AG04449 (cell line): ENCODE results near the gene PCDH8.

Experiments
- CTCF ChIA-PET: fragments of 350-600 bp; formaldehyde crosslinking; extraction: SDS; loops from one replicate; lab custom pipeline; 2021; ENCODE audit warnings: antibody characterized with exemption; lab: Yijun Ruan, JAX
- POLR2A ChIA-PET: fragments of 400-600, 350-600 bp; formaldehyde crosslinking; extraction: SDS; loops from one replicate; lab custom pipeline; 2020; ENCODE audit warnings: antibody characterized with exemption, inconsistent platforms; lab: Yijun Ruan, JAX
- DNase-seq: peaks from one replicate; pipeline ENCODE4 v3.0.0-alpha.2; 2010; ENCODE audit warnings: low read depth, low spot score
- H3K4me3 ChIP-seq: 2 replicates; pipeline ENCODE4 v1.5.1; 2011; ENCODE audit warnings: low read depth, mild to moderate bottlenecking, control low read depth, low read length
- CTCF ChIP-seq: IDR thresholded peaks from one replicate; pipeline ENCODE4 v1.5.1; 2011; ENCODE audit warnings: mild to moderate bottlenecking, moderate library complexity, low read length, control low read depth, inconsistent platforms; ENCODE audit not compliant: insufficient read depth; ENCODE audit errors: missing control alignments

The PCDH8 gene

GRCh38 chr13:52848455-52849195 lies at the start of gene PCDH8:
TSS of gene PCDH8 (minus strand) at chr13:52848640. CDS start at chr13:52848436, 204 bp downstream.
- CTCF ChIA-PET, result no interaction called here
- DNase-seq, result no peak
- H3K4me3 ChIP-seq, result no peak within 1 kb of the TSS

GRCh38 chr13:52896827-52897659 lies 48.6 kb upstream of the PCDH8 start:
- no peak overlapping the region for H3K4me3 ChIP-seq
- no peak for DNase-seq
- TF ChIP-seq CTCF, result peak; percentile 38
- ChIA-PET POLR2A (no interaction called here), CTCF (no interaction called here)

More at GRCh38 chr13:52848455-52849195, at the start of gene PCDH8:
- POLR2A ChIA-PET, result no interaction called here
- no peak for TF ChIP-seq CTCF

- H3K4me3 ChIP-seq, result no peak overlapping the region
- no peak for TF ChIP-seq CTCF
- POLR2A ChIA-PET, result no interaction called here
- CTCF ChIA-PET, result no interaction called here
- no peak for DNase-seq
These were observed 46.0 kb upstream of the PCDH8 start for GRCh38 chr13:52894413-52894812.

- DNase-seq, result no peak
- CTCF ChIA-PET, result no interaction called here
These were observed 44.5 kb upstream of the PCDH8 start for GRCh38 chr13:52892925-52893324.

GRCh38 chr13:52891706-52892105 lies 43.3 kb upstream of the PCDH8 start:
- DNase-seq, result no peak
- CTCF ChIA-PET, result no interaction called here
- POLR2A ChIA-PET, result no interaction called here
- H3K4me3 ChIP-seq, result no peak overlapping the region
- TF ChIP-seq CTCF, result no peak

More at GRCh38 chr13:52892925-52893324, 44.5 kb upstream of the PCDH8 start:
- POLR2A ChIA-PET, result no interaction called here
- no peak overlapping the region for H3K4me3 ChIP-seq
- TF ChIP-seq CTCF, result no peak

- TF ChIP-seq CTCF, result no peak
- POLR2A ChIA-PET, result no interaction called here
- CTCF ChIA-PET, result no interaction called here
These were observed 38.7 kb upstream of the PCDH8 start for GRCh38 chr13:52887165-52887564.

More at GRCh38 chr13:52887165-52887564, 38.7 kb upstream of the PCDH8 start:
- no peak overlapping the region for H3K4me3 ChIP-seq
- no peak for DNase-seq
